Thyroid gland (tissue), 4 donors: ENCODE measurements around the gene UNKL.

Experiments
- CTCF ChIP-seq, 6 experiments: fragments of 200-600 bp in 3 of 6; fragments of 450-650 bp in 3 of 6; sonication (generic) in 3 of 6; IDR thresholded peaks; one replicate each; pipeline ENCODE4 v1.5.1; 2016 to 2019; ENCODE audit warnings: antibody characterized with exemption in 6 of 6, mild to moderate bottlenecking in 2 of 6, inconsistent platforms in 1 of 6, moderate library complexity in 1 of 6
- POLR2A ChIP-seq, 2 donors: fragments of 450-650 bp; IDR thresholded peaks; one replicate each; pipeline ENCODE4 v1.6.1; 2017; ENCODE audit warnings: antibody characterized with exemption in 2 of 2, mild to moderate bottlenecking in 2 of 2, moderate library complexity in 1 of 2

GRCh38 chr16:1390239-1390779, 24.2 kb downstream of the UNKL start:
- TF ChIP-seq CTCF (IDR thresholded peaks at IDR 0.05): no peak
- TF ChIP-seq POLR2A (IDR thresholded peaks at IDR 0.05): no peak
